H1 (cell line): Measurements from ENCODE around the gene ATXN7. TPM values are rescaled to one million over a fixed set of nuclear protein-coding genes. Genes with fewer than 3 reads are reported as not detected.

Experiments
- CBX5 ChIP-seq: fragments of 300-800, 300-1000 bp; sonication (generic); IDR thresholded peaks from 2 replicates; pipeline ENCODE4 v1.7.1; 2016; ENCODE audit warnings: antibody characterized with exemption, low read length, low read depth
- polyA plus RNA-seq, 7 experiments: library from polyadenylated mRNA; depleted of rRNA in 3 of 7; stranded (reverse) in 5 of 7; unstranded in 2 of 7; fragments of >200 nt in 5 of 7; fragments of 200-250 nt in 2 of 7; gene quantifications; 1 replicate in 5 of 7; 2 replicates in 1 of 7; 4 replicates in 1 of 7; pipeline versions ENCODE4 v1.2.1 to v1.2.3, GENCODE V29; 2011 to 2013; ENCODE audit warnings: missing spikeins in 2 of 7, mixed read lengths in 2 of 7
- total RNA-seq: library from RNA; stranded (reverse); fragmentation: NEBNext Ultra II Directional; extraction: Animal tissue kit (Norgen Biotek cat#: 25700); gene quantifications from 2 replicates; pipeline ENCODE4 v1.2.1, GENCODE V29; 2021

ATXN7 gene
- total and polyA plus RNA-seq, 2 of the 8 experiments (the other 6 are each of a cell fraction or from before 2014, with no cell fraction given) = 15.5 to 16.8 TPM

- TF ChIP-seq CBX5 = no peak
Observed at GRCh38 chr3:63995086-63995485, 131.4 kb downstream of the ATXN7 start (continued).
